ENCODE results near the gene HS3ST5. TPM values are rescaled to one million over a fixed set of nuclear protein-coding genes. Genes with fewer than 3 reads are reported as not detected.

Gene HS3ST5
- total and polyA plus RNA-seq, 9 donors = 0.08 TPM; not detected in 8

- no peak overlapping the region for H3K4me3 ChIP-seq
- H3K27ac ChIP-seq = no peak overlapping the region
- intact Hi-C loops (cut with DNase I) = no loop called here
- no peaks in the 10 kb centered on the region for H3K9me3 ChIP-seq
- no peaks in the 10 kb centered on the region for H3K36me3 ChIP-seq
- no peaks in the 10 kb centered on the region for H3K27me3 ChIP-seq
- 85 to 96% (median 94%) methylated on average over 4 of the region's 4 CpGs for WGBS, 3 donors
- DNase-seq = no peak
- H3K4me1 ChIP-seq (ENCODE audit: insufficient read depth) = no peaks in the 10 kb centered on the region
- TF ChIP-seq CTCF (IDR thresholded peaks at IDR 0.05) (no peak), EP300 (IDR thresholded peaks at IDR 0.05) (no peak), POLR2A (IDR thresholded peaks at IDR 0.05) (no peak)
Measured at GRCh38 chr6:114210467-114210866, 132.4 kb downstream of the HS3ST5 start.

DNA sequence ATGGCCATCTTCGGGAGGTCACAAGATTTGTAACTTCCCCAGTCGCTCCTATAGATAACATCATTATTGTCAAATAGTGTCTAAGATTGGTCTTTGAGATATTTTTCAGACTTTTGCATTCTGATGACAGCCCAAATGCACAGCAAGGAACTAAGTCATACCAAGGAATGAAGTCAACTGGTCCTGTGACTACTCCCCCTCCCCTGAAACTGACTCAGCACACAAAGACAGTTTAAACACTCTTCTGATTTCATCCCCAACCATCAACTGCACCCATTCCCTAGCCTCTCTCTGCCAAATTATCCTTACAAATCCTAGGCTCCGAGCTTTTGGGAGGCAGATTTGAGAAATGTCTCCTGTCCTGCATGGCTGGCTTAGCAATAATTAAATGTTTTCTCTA lies 139.4 kb downstream of the HS3ST5 start:
- intact Hi-C loops (cut with DNase I) = no loop called here

GRCh38 chr6:114202389-114202788 lies 140.4 kb downstream of the HS3ST5 start:
- DNase-seq = no peak
- H3K36me3 ChIP-seq = no peaks in the 10 kb centered on the region
- intact Hi-C loops (cut with DNase I) = no loop called here
- H3K4me1 ChIP-seq (ENCODE audit: insufficient read depth) = no peaks in the 10 kb centered on the region
- no peaks in the 10 kb centered on the region for H3K27me3 ChIP-seq
- H3K27ac ChIP-seq = no peak overlapping the region
- H3K4me3 ChIP-seq = no peak overlapping the region
- no peaks in the 10 kb centered on the region for H3K9me3 ChIP-seq
- no peak for TF ChIP-seq EP300 (IDR thresholded peaks at IDR 0.05)
- TF ChIP-seq POLR2A (IDR thresholded peaks at IDR 0.05) = no peak
- TF ChIP-seq CTCF (IDR thresholded peaks at IDR 0.05) = no peak

More for the DNA sequence above, 139.4 kb downstream of the HS3ST5 start:
- 82 to 92% (median 85%) methylated on average over 3 of the region's 3 CpGs for WGBS, 3 donors
- no peaks in the 10 kb centered on the region for H3K4me1 ChIP-seq (ENCODE audit: insufficient read depth)
- H3K9me3 ChIP-seq = no peaks in the 10 kb centered on the region
- DNase-seq = no peak
- no peak for TF ChIP-seq EP300 (IDR thresholded peaks at IDR 0.05)
- TF ChIP-seq POLR2A (IDR thresholded peaks at IDR 0.05) = no peak
- no peak for TF ChIP-seq CTCF (IDR thresholded peaks at IDR 0.05)
- H3K27me3 ChIP-seq = no peaks in the 10 kb centered on the region
- no peak overlapping the region for H3K4me3 ChIP-seq
- H3K27ac ChIP-seq = no peak overlapping the region
- H3K36me3 ChIP-seq = no peaks in the 10 kb centered on the region

DNA sequence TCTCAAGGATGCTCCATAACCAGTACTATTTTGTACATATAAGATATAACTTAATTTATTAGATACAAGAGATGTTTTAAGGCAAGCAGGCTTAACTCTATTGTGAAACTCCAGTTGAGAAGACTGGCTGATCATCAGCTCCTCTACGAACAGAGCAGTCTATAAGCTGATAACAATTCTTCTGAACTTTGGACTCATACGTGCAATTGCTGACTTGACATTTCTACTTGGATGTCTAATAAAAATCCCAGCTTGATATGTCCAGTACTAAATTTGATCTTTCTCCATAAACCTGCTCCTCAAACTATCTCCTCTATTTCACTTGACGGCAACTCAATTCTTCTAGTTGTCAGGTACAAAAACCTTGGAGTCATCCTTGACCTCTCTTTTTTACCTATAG lies 141.9 kb downstream of the HS3ST5 start:
- no peak overlapping the region for H3K4me3 ChIP-seq
- 73 to 78% (median 77%) methylated on average over 3 of the region's 3 CpGs for WGBS, 3 donors
- intact Hi-C loops (cut with DNase I) = no loop called here
- no peaks in the 10 kb centered on the region for H3K36me3 ChIP-seq
- no peaks in the 10 kb centered on the region for H3K4me1 ChIP-seq (ENCODE audit: insufficient read depth)
- no peak overlapping the region for H3K27ac ChIP-seq
- DNase-seq = no peak
- TF ChIP-seq CTCF (IDR thresholded peaks at IDR 0.05) (no peak), EP300 (IDR thresholded peaks at IDR 0.05) (no peak), POLR2A (IDR thresholded peaks at IDR 0.05) (no peak)
- H3K9me3 ChIP-seq = no peaks in the 10 kb centered on the region
- no peaks in the 10 kb centered on the region for H3K27me3 ChIP-seq

All from ovary (tissue), 9 donors.